Karpas-422 (cell line): Measurements from ENCODE around the gene MYCBPAP. TPM values are rescaled to one million over a fixed set of nuclear protein-coding genes. Genes with fewer than 3 reads are reported as not detected.

Experiments
- DNase-seq: peaks from one replicate; pipeline ENCODE4 v3.0.0-alpha.2; 2015
- H2AFZ ChIP-seq: fragments of 200-600 bp; sonication (generic); 2 replicates; pipeline ENCODE4 v1.6.1; 2014; ENCODE audit warnings: antibody characterized with exemption, low read length, mixed read lengths
- H3K27ac ChIP-seq: fragments of 200-600 bp; sonication (generic); 2 replicates; pipeline ENCODE4 v1.5.1; 2014; ENCODE audit warnings: mild to moderate bottlenecking, low read length, moderate library complexity
- H3K27me3 ChIP-seq: fragments of 200-600 bp; sonication (generic); 2 replicates; pipeline ENCODE4 v1.6.1; 2014; ENCODE audit warnings: low read length, mixed read lengths
- H3K36me3 ChIP-seq: fragments of 200-600 bp; sonication (generic); 2 replicates; pipeline ENCODE4 v1.6.1; 2014; ENCODE audit warnings: low read length, mixed read lengths; ENCODE audit not compliant: insufficient read depth
- H3K4me1 ChIP-seq: fragments of 200-600 bp; sonication (generic); 2 replicates; pipeline ENCODE4 v1.6.1; 2014; ENCODE audit warnings: mild to moderate bottlenecking, low read length, mixed read lengths
- H3K4me2 ChIP-seq: fragments of 200-600 bp; sonication (generic); 2 replicates; pipeline ENCODE4 v1.6.1; 2014; ENCODE audit warnings: low read length, low read depth, mild to moderate bottlenecking; ENCODE audit not compliant: poor library complexity, severe bottlenecking
- H3K4me3 ChIP-seq: fragments of 200-600 bp; sonication (generic); 2 replicates; pipeline ENCODE4 v1.5.1; 2014; ENCODE audit warnings: mild to moderate bottlenecking, antibody characterized with exemption, low read length, mixed read lengths
- H3K79me2 ChIP-seq: fragments of 200-600 bp; sonication (generic); 2 replicates; pipeline ENCODE4 v1.6.1; 2014; ENCODE audit warnings: mild to moderate bottlenecking, low read length, mixed read lengths
- H3K9ac ChIP-seq: fragments of 200-600 bp; sonication (generic); 2 replicates; pipeline ENCODE4 v1.6.0; 2014; ENCODE audit warnings: low read length
- H3K9me2 ChIP-seq: fragments of 200-600 bp; sonication (generic), shearing (Covaris generic); replicated peaks from 2 replicates; pipeline ENCODE4 v1.6.0; 2014; ENCODE audit warnings: mild to moderate bottlenecking, low read length, moderate library complexity; ENCODE audit not compliant: insufficient read depth
- H3K9me3 ChIP-seq: fragments of 300-700, 200-600 bp; sonication (generic); 2 replicates; pipeline ENCODE4 v1.6.1; 2014; ENCODE audit warnings: low read length, mixed read lengths
- H4K20me1 ChIP-seq: fragments of 200-600 bp; sonication (generic); 2 replicates; pipeline ENCODE4 v1.6.1; 2014; ENCODE audit warnings: mild to moderate bottlenecking, antibody characterized with exemption, low read length, low read depth; ENCODE audit not compliant: insufficient read depth
- total RNA-seq: library from RNA; depleted of rRNA; stranded (reverse); fragments of >200 nt; shearing (Covaris generic); gene quantifications from 2 replicates; pipeline ENCODE4 v1.2.3, GENCODE V29; 2014; ENCODE audit warnings: low replicate concordance

MYCBPAP gene
- total RNA-seq, 1 experiment from 2014 or later, result 2.0 TPM

- Histone ChIP-seq H3K27ac (no peak within 1 kb of the TSS), H3K27me3 (no peaks in the 10 kb centered on the region), H3K9me2 (no peaks in the 10 kb centered on the region), H2AFZ (no peak within 1 kb of the TSS), H3K36me3 (no peaks in the 10 kb centered on the region), H3K9me3 (no peaks in the 10 kb centered on the region), H3K79me2 (no peaks in the 10 kb centered on the region), H3K9ac (no peak within 1 kb of the TSS), H3K4me2 (no peak within 1 kb of the TSS), H3K4me1 (no peaks in the 10 kb centered on the region), H3K4me3 (no peak within 1 kb of the TSS), H4K20me1 (0 out of 2 replicates have a peak, but pooled peaks cover 4% of the 10 kb centered on the region)
- no peak for DNase-seq
Measured at GRCh38 chr17:50532452-50533024, 24.3 kb downstream of the MYCBPAP start, which contains the start of gene EPN3. Gene EPN3 (plus strand): TSS chr17:50532735. CDS start chr17:50536557, 3,822 bp downstream.

DNA sequence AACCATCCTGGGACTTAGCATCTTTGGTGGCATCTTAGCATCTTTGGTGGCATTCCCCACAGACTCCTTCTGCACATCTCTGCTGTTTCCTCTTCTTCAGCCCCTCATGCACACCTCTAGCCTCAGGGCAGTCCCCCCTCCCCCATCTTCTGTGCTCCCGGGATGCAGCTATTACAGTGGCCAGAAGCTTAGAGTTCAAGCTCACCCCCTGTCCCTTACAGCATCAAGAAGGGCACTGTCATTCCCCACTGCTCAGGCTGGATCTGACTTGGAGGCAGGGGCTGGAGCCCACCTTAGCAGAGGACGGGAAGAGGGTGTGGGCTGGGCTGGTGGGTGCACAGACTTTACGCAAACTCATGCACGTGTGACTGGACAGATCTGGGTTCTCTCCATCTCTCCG is 24.9 kb downstream of the MYCBPAP start:
- no peaks in the 10 kb centered on the region for H3K9me3 ChIP-seq
- H3K79me2 ChIP-seq, result no peaks in the 10 kb centered on the region
- H3K27ac ChIP-seq, result no peak overlapping the region
- DNase-seq, result no peak
- no peaks in the 10 kb centered on the region for H3K27me3 ChIP-seq
- H3K4me2 ChIP-seq, result no peak overlapping the region
- H3K9me2 ChIP-seq, result no peaks in the 10 kb centered on the region
- no peak overlapping the region for H3K4me3 ChIP-seq
- H3K36me3 ChIP-seq, result no peaks in the 10 kb centered on the region
- H4K20me1 ChIP-seq, result 0 out of 2 replicates have a peak, but pooled peaks cover 4% of the 10 kb centered on the region
- no peak overlapping the region for H2AFZ ChIP-seq
- no peaks in the 10 kb centered on the region for H3K4me1 ChIP-seq
- H3K9ac ChIP-seq, result no peak overlapping the region

- H3K36me3 ChIP-seq, result no peaks in the 10 kb centered on the region
- no peak overlapping the region for H3K4me2 ChIP-seq
- H3K27ac ChIP-seq, result no peak overlapping the region
- H2AFZ ChIP-seq, result no peak overlapping the region
- no peaks in the 10 kb centered on the region for H3K79me2 ChIP-seq
- 0 out of 2 replicates have a peak, but pooled peaks cover 4% of the 10 kb centered on the region for H4K20me1 ChIP-seq
- H3K27me3 ChIP-seq, result no peaks in the 10 kb centered on the region
- no peak for DNase-seq
- H3K9ac ChIP-seq, result no peak overlapping the region
- no peaks in the 10 kb centered on the region for H3K9me3 ChIP-seq
- H3K9me2 ChIP-seq, result no peaks in the 10 kb centered on the region
- no peak overlapping the region for H3K4me3 ChIP-seq
- H3K4me1 ChIP-seq, result no peaks in the 10 kb centered on the region
Measured at GRCh38 chr17:50533720-50534148, 25.5 kb downstream of the MYCBPAP start.

DNA sequence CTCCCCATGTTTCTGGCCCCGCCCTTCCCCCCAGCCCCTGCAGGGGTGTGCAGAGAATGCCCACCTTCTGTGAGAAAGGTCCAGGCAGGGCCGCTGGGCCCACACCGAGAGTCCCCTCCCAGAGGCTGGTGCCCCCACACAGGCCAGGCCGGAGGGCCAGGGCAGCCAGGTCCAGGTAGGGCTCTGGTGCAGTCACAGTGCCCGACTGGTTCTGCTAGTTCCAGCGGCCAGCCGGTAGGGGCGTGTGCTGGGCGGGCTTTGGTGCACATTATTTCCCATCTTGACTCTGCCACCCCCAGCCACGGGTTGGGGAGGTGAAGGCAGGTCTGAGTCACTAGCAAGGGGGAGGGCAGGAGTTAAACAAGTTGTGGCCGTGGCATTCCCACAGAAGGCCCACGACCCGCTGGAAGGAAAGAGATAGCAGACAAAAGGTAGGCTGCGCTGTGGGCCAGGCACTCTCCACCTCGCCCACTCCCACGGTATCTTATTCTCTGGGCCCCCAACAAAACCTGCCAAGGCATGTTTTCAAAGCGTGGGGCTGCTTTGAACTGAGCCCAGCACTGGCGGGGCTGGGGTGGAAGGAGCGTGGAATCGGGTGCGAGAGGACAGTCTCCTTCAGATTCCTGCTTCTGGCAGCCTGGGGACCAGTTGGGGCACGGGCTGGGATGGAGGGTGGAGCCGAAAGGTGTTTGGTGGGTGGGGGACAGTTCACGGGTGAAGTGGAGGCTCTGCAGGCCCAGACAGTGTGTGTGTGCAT is 26.2 kb downstream of the MYCBPAP start:
- Histone ChIP-seq H3K9me3 (no peaks in the 10 kb centered on the region), H3K4me1 (no peaks in the 10 kb centered on the region), H4K20me1 (0 out of 2 replicates have a peak, but pooled peaks cover 4% of the 10 kb centered on the region), H3K4me2 (no peak overlapping the region), H2AFZ (no peak overlapping the region), H3K27ac (no peak overlapping the region), H3K36me3 (no peaks in the 10 kb centered on the region), H3K9ac (no peak overlapping the region), H3K9me2 (no peaks in the 10 kb centered on the region), H3K27me3 (no peaks in the 10 kb centered on the region), H3K79me2 (no peaks in the 10 kb centered on the region), H3K4me3 (no peak overlapping the region)
- no peak for DNase-seq

- Histone ChIP-seq H3K36me3 (no peaks in the 10 kb centered on the region), H3K9ac (no peak overlapping the region), H3K27me3 (no peaks in the 10 kb centered on the region), H3K27ac (no peak overlapping the region), H3K4me1 (no peaks in the 10 kb centered on the region), H3K9me3 (no peaks in the 10 kb centered on the region), H3K4me3 (no peak overlapping the region), H3K4me2 (no peak overlapping the region), H3K9me2 (no peaks in the 10 kb centered on the region), H3K79me2 (no peaks in the 10 kb centered on the region), H4K20me1 (0 out of 2 replicates have a peak, but pooled peaks cover 4% of the 10 kb centered on the region), H2AFZ (no peak overlapping the region)
- no peak for DNase-seq
Measured at GRCh38 chr17:50534979-50535326, 26.7 kb downstream of the MYCBPAP start.

- Histone ChIP-seq H3K4me1 (no peaks in the 10 kb centered on the region), H3K4me2 (no peak overlapping the region), H3K9me2 (no peaks in the 10 kb centered on the region), H3K4me3 (no peak overlapping the region), H3K27me3 (no peaks in the 10 kb centered on the region), H3K79me2 (no peaks in the 10 kb centered on the region), H3K9ac (no peak overlapping the region), H3K9me3 (no peaks in the 10 kb centered on the region), H3K27ac (no peak overlapping the region), H4K20me1 (0 out of 2 replicates have a peak, but pooled peaks cover 4% of the 10 kb centered on the region), H2AFZ (no peak overlapping the region), H3K36me3 (no peaks in the 10 kb centered on the region)
- no peak for DNase-seq
Measured at GRCh38 chr17:50535407-50535806, 27.2 kb downstream of the MYCBPAP start.

DNA sequence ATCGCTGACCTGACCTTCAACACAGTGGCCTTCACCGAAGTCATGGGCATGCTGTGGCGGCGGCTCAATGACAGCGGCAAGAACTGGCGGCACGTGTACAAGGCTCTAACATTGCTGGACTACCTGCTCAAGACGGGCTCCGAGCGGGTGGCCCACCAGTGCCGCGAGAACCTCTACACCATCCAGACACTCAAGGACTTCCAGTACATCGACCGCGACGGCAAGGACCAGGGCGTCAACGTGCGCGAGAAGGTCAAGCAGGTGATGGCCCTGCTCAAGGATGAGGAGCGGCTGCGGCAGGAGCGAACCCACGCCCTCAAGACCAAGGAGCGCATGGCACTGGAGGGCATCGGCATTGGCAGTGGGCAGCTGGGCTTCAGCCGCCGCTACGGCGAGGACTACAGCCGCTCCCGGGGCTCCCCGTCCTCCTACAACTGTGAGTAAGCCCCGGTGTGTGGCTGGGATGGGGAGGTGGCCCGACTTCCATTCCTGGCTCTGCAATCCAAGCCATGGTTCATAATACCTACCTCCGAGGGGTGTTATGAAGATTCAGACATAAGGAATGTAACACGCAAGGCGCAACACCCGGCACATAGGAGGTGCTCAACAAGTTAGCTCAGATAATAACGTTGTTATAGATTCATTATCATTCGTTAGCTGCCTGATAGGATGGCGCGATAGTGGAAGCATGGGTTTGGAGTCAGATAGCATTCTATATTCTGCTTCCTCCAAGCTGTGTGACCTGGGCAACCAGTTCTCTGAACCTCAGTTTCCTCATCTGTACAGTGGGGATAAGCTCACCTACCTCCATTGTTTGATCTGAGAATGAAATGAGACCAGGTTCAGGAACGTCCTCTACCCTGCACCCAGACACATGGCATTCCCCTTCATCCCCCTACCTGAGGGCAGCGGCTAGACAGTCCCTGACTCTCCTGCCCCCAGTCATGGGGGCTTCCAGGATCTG is 28.7 kb downstream of the MYCBPAP start:
- Histone ChIP-seq H3K9me3 (no peaks in the 10 kb centered on the region), H3K9ac (no peak overlapping the region), H3K4me1 (peaks cover 8% of the 10 kb centered on the region), H3K4me2 (no peak overlapping the region), H3K4me3 (no peak overlapping the region), H3K36me3 (no peaks in the 10 kb centered on the region), H2AFZ (no peak overlapping the region), H3K79me2 (no peaks in the 10 kb centered on the region), H3K9me2 (no peaks in the 10 kb centered on the region), H3K27me3 (no peaks in the 10 kb centered on the region), H3K27ac (no peak overlapping the region), H4K20me1 (0 out of 2 replicates have a peak, but pooled peaks cover 4% of the 10 kb centered on the region)
- no peak for DNase-seq
